DND-41 (cell line): ENCODE measurements around the gene KRTAP4-9.

Experiments
- EZH2 ChIP-seq: IDR thresholded peaks from 3 replicates; pipeline ENCODE4 v1.6.1; 2012; ENCODE audit warnings: borderline replicate concordance, low read depth, mild to moderate bottlenecking, moderate library complexity, low read length, inconsistent platforms; ENCODE audit not compliant: severe bottlenecking
- TF ChIP-seq, protein P1 (sequence below): IDR thresholded peaks from 2 replicates; pipeline ENCODE4 v1.5.1; 2012; ENCODE audit warnings: borderline replicate concordance, low read length, moderate library complexity, mild to moderate bottlenecking; ENCODE audit not compliant: poor library complexity, severe bottlenecking; ENCODE audit errors: extremely low read depth

DNA sequence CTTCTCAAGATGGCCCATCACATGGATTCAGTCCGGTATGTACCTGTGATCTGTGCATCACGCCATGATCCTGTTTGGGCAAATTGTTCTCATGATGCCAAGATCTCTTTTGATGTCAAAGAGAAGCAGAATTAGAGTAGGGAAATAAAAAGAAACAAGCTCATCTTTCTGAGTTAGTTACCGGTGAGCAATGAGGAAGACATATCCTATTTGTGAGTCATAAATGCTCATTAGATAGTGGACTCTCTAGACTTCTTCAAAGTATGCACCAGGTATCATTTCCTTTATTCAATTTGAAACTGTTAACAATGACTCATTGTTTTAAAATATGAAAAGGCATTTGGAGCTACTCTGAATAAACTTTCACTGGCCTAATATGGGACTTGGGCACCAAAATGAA lies 26.8 kb downstream of the KRTAP4-9 start:
- TF ChIP-seq, protein P1, sequence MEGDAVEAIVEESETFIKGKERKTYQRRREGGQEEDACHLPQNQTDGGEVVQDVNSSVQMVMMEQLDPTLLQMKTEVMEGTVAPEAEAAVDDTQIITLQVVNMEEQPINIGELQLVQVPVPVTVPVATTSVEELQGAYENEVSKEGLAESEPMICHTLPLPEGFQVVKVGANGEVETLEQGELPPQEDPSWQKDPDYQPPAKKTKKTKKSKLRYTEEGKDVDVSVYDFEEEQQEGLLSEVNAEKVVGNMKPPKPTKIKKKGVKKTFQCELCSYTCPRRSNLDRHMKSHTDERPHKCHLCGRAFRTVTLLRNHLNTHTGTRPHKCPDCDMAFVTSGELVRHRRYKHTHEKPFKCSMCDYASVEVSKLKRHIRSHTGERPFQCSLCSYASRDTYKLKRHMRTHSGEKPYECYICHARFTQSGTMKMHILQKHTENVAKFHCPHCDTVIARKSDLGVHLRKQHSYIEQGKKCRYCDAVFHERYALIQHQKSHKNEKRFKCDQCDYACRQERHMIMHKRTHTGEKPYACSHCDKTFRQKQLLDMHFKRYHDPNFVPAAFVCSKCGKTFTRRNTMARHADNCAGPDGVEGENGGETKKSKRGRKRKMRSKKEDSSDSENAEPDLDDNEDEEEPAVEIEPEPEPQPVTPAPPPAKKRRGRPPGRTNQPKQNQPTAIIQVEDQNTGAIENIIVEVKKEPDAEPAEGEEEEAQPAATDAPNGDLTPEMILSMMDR = no peak
- TF ChIP-seq EZH2 = no peak
